GM23338 (cell line): Measurements from ENCODE around the gene TMEFF1. TPM values are rescaled to one million over a fixed set of nuclear protein-coding genes. Genes with fewer than 3 reads are reported as not detected.

Source experiments
- ATAC-seq: fragments of 200-7000 bp; cut with Tn5 transposase; 3 replicates; pipeline ENCODE4 v1.9.1; 2020
- DNase-seq: peaks from one replicate; pipeline ENCODE4 v3.0.0-alpha.2; 2015; ENCODE audit warnings: low spot score
- H2AFZ ChIP-seq: fragments of 200-600 bp; sonication (generic); 2 replicates; pipeline ENCODE4 v1.8.0; 2016; ENCODE audit warnings: antibody characterized with exemption, mild to moderate bottlenecking, moderate library complexity
- H3F3A ChIP-seq: fragments of 200-600 bp; sonication (generic); replicated peaks from 2 replicates; pipeline ENCODE4 v1.8.0; 2017; ENCODE audit warnings: antibody characterized with exemption, mixed run types, low read depth
- H3K27ac ChIP-seq: fragments of 200-600 bp; sonication (generic); 2 replicates; pipeline ENCODE4 v1.6.1; 2016; ENCODE audit warnings: low read depth
- H3K27me3 ChIP-seq: fragments of 200-600 bp; sonication (generic); 2 replicates; pipeline ENCODE4 v1.8.0; 2016; ENCODE audit warnings: mild to moderate bottlenecking, mixed run types, moderate library complexity; ENCODE audit not compliant: insufficient read depth
- H3K36me3 ChIP-seq: fragments of 200-600 bp; sonication (generic); 2 replicates; pipeline ENCODE4 v1.8.0; 2016; ENCODE audit warnings: mild to moderate bottlenecking; ENCODE audit not compliant: insufficient read depth
- H3K4me1 ChIP-seq: fragments of 200-600 bp; sonication (generic); 2 replicates; pipeline ENCODE4 v1.8.0; 2016; ENCODE audit warnings: mild to moderate bottlenecking, moderate library complexity; ENCODE audit not compliant: insufficient read depth
- H3K4me2 ChIP-seq: fragments of 200-600 bp; sonication (generic); 2 replicates; pipeline ENCODE4 v1.7.1; 2017; ENCODE audit warnings: mixed run types
- H3K4me3 ChIP-seq: fragments of 200-600 bp; sonication (generic); 2 replicates; pipeline ENCODE4 v1.6.1; 2016; ENCODE audit warnings: mixed run types
- H3K79me2 ChIP-seq: fragments of 200-600 bp; sonication (generic); replicated peaks from 2 replicates; pipeline ENCODE4 v1.8.0; 2017; ENCODE audit warnings: mild to moderate bottlenecking; ENCODE audit not compliant: insufficient read depth
- H3K9me2 ChIP-seq: fragments of 200-600 bp; sonication (generic); 2 replicates; pipeline ENCODE4 v1.8.0; 2017; ENCODE audit not compliant: insufficient read depth
- H4K20me1 ChIP-seq: fragments of 200-600 bp; sonication (generic); replicated peaks from 2 replicates; pipeline ENCODE4 v1.8.0; 2017; ENCODE audit warnings: mild to moderate bottlenecking; ENCODE audit not compliant: insufficient read depth
- H3K27ac Mint-ChIP-seq: 2 replicates; pipeline ENCODE4 v1.8.0; 2020; ENCODE audit warnings: inconsistent platforms, mild to moderate bottlenecking, moderate library complexity, mixed read lengths
- H3K27me3 Mint-ChIP-seq: 3 replicates; pipeline ENCODE4 v1.8.0; 2022; ENCODE audit warnings: low read depth, mild to moderate bottlenecking, moderate library complexity, mixed read lengths, inconsistent platforms; ENCODE audit not compliant: insufficient read depth, poor library complexity
- H3K36me3 Mint-ChIP-seq: 3 replicates; pipeline ENCODE4 v1.8.0; 2021; ENCODE audit warnings: low read depth, mild to moderate bottlenecking, inconsistent platforms, moderate library complexity, mixed read lengths
- H3K4me1 Mint-ChIP-seq: 3 replicates; pipeline ENCODE4 v1.8.0; 2020; ENCODE audit warnings: mild to moderate bottlenecking, inconsistent platforms, mixed read lengths
- H3K4me3 Mint-ChIP-seq: 3 replicates; pipeline ENCODE4 v1.8.0; 2021; ENCODE audit warnings: moderate library complexity, mild to moderate bottlenecking, inconsistent platforms, mixed read lengths
- H3K9me3 Mint-ChIP-seq: 3 replicates; pipeline ENCODE4 v1.8.0; 2020; ENCODE audit warnings: moderate library complexity, mild to moderate bottlenecking, inconsistent platforms, mixed read lengths
- CREB1 ChIP-seq: fragments of 250-450 bp; sonication (Bioruptor Pico); IDR thresholded peaks from 2 replicates; pipeline ENCODE4 v1.5.0; 2020; ENCODE audit warnings: low read depth, mild to moderate bottlenecking, moderate library complexity
- EZH2 ChIP-seq: fragments of 200-600 bp; sonication (generic); IDR thresholded peaks from one replicate; pipeline ENCODE4 v1.8.0; 2017; ENCODE audit warnings: antibody characterized with exemption, mild to moderate bottlenecking, low read depth; ENCODE audit not compliant: unreplicated experiment
- EZH2phosphoT487 ChIP-seq: fragments of 200-600 bp; sonication (generic); IDR thresholded peaks from one replicate; pipeline ENCODE4 v1.8.1; 2018; ENCODE audit warnings: antibody characterized with exemption; ENCODE audit not compliant: unreplicated experiment
- JUNB ChIP-seq: IDR thresholded peaks from one replicate; pipeline ENCODE4 v1.6.1; 2016; ENCODE audit warnings: antibody characterized with exemption; ENCODE audit not compliant: unreplicated experiment
- NANOG ChIP-seq: IDR thresholded peaks from 2 replicates; pipeline ENCODE4 v1.6.1; 2016; ENCODE audit warnings: antibody characterized with exemption, borderline replicate concordance
- POLR2AphosphoS5 ChIP-seq: IDR thresholded peaks from 2 replicates; pipeline ENCODE4 v1.6.1; 2016; ENCODE audit warnings: antibody characterized with exemption, low read depth
- STAT1 ChIP-seq: IDR thresholded peaks from one replicate; pipeline ENCODE4 v1.6.1; 2016; ENCODE audit warnings: antibody characterized with exemption; ENCODE audit not compliant: unreplicated experiment
- ZNF114 ChIP-seq: fragments of 250-450 bp; sonication (Bioruptor Pico); IDR thresholded peaks from 2 replicates; pipeline ENCODE4 v1.5.0; 2020; ENCODE audit warnings: mild to moderate bottlenecking, moderate library complexity
- ZNF331 ChIP-seq: fragments of 250-450 bp; sonication (Bioruptor Pico); IDR thresholded peaks from 2 replicates; pipeline ENCODE4 v1.5.0; 2020; ENCODE audit warnings: low read depth, mild to moderate bottlenecking, moderate library complexity
- polyA plus RNA-seq: library from polyadenylated mRNA; unstranded; fragments of >200 nt; fragmentation: Nextera tagmentation; extraction: Ambion mirVana; gene quantifications from 2 replicates; pipeline ENCODE4 v1.2.1, GENCODE V29; 2016
- total RNA-seq: library from RNA; depleted of rRNA; stranded (reverse); fragments of >200 nt; shearing (Covaris generic); gene quantifications from 2 replicates; pipeline ENCODE4 v1.2.3, GENCODE V29; 2014
- TF ChIP-seq, protein P1 (sequence below): IDR thresholded peaks from 2 replicates; pipeline ENCODE4 v1.6.1; 2016; ENCODE audit warnings: antibody characterized with exemption
- TF ChIP-seq, protein P2 (sequence below), 2 experiments: fragments of 200-600 bp in 1 of 2; sonication (generic) in 1 of 2; conservative IDR thresholded peaks; 2 replicates each; pipeline versions ENCODE4 v1.5.1 to v1.6.1; 2016 to 2017; ENCODE audit warnings: antibody characterized with exemption in 2 of 2, low read depth in 2 of 2, mild to moderate bottlenecking in 2 of 2, moderate library complexity in 1 of 2
- TF ChIP-seq, protein P3 (sequence below): IDR thresholded peaks from one replicate; pipeline ENCODE4 v1.6.1; 2018; ENCODE audit warnings: antibody characterized with exemption; ENCODE audit not compliant: unreplicated experiment

TMEFF1 gene
- total and polyA plus RNA-seq, 2 experiments from 2014 or later: 6.6 to 85.2 TPM

DNA sequence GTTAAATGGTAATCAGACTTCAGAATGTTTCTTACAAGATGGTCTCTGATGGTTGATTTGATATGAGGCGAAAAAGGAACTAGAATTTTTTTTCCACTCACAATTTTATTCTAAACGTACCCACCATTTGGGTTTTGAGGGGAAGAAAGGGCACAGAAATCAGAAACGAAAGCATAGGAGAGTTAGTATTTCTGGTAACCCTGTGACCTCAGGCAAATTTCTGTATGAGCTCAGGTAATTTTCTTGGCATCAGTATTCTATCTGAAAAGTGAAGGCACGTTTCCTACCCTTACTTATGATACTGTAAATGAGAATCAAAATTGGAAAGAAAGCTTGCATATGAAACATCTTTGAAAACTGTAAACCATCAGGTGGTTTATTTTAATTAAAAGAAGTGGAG lies 26.5 kb downstream of the TMEFF1 start (continued):
- TF ChIP-seq, protein P1, sequence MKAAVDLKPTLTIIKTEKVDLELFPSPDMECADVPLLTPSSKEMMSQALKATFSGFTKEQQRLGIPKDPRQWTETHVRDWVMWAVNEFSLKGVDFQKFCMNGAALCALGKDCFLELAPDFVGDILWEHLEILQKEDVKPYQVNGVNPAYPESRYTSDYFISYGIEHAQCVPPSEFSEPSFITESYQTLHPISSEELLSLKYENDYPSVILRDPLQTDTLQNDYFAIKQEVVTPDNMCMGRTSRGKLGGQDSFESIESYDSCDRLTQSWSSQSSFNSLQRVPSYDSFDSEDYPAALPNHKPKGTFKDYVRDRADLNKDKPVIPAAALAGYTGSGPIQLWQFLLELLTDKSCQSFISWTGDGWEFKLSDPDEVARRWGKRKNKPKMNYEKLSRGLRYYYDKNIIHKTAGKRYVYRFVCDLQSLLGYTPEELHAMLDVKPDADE: no peak
- TF ChIP-seq EZH2 (no peak), NANOG (no peak), ZNF331 (no peak), POLR2AphosphoS5 (no peak), JUNB (no peak), STAT1 (no peak), CREB1 (no peak), EZH2phosphoT487 (no peak)
- TF ChIP-seq, protein P2, sequence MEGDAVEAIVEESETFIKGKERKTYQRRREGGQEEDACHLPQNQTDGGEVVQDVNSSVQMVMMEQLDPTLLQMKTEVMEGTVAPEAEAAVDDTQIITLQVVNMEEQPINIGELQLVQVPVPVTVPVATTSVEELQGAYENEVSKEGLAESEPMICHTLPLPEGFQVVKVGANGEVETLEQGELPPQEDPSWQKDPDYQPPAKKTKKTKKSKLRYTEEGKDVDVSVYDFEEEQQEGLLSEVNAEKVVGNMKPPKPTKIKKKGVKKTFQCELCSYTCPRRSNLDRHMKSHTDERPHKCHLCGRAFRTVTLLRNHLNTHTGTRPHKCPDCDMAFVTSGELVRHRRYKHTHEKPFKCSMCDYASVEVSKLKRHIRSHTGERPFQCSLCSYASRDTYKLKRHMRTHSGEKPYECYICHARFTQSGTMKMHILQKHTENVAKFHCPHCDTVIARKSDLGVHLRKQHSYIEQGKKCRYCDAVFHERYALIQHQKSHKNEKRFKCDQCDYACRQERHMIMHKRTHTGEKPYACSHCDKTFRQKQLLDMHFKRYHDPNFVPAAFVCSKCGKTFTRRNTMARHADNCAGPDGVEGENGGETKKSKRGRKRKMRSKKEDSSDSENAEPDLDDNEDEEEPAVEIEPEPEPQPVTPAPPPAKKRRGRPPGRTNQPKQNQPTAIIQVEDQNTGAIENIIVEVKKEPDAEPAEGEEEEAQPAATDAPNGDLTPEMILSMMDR (conservative IDR thresholded peaks at IDR 0.05; ENCODE audit: low read depth in 2 of 2): no peak
- TF ChIP-seq, protein P3, sequence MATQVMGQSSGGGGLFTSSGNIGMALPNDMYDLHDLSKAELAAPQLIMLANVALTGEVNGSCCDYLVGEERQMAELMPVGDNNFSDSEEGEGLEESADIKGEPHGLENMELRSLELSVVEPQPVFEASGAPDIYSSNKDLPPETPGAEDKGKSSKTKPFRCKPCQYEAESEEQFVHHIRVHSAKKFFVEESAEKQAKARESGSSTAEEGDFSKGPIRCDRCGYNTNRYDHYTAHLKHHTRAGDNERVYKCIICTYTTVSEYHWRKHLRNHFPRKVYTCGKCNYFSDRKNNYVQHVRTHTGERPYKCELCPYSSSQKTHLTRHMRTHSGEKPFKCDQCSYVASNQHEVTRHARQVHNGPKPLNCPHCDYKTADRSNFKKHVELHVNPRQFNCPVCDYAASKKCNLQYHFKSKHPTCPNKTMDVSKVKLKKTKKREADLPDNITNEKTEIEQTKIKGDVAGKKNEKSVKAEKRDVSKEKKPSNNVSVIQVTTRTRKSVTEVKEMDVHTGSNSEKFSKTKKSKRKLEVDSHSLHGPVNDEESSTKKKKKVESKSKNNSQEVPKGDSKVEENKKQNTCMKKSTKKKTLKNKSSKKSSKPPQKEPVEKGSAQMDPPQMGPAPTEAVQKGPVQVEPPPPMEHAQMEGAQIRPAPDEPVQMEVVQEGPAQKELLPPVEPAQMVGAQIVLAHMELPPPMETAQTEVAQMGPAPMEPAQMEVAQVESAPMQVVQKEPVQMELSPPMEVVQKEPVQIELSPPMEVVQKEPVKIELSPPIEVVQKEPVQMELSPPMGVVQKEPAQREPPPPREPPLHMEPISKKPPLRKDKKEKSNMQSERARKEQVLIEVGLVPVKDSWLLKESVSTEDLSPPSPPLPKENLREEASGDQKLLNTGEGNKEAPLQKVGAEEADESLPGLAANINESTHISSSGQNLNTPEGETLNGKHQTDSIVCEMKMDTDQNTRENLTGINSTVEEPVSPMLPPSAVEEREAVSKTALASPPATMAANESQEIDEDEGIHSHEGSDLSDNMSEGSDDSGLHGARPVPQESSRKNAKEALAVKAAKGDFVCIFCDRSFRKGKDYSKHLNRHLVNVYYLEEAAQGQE: no peak

DNA sequence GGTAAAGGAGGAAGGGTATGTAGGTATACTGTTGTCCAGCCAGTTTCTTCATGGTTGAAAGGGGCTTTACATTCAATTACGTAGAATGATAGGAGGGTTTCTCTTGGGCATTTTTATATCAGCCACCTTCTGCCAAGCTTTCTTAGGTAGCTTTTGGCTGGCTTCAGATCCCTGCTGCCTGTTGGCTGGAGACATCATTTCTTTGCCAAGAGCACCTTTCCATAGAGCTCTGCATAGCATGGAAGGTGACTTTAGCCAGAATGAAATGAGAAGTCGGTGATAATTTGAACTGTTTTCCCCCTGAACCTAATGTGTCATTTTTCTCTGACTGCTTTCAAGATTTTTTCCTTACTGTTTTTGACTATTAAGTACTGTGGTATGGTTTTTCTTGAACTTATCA lies 26.9 kb downstream of the TMEFF1 start:
- Histone ChIP-seq H3K36me3 (no peaks in the 10 kb centered on the region), H3F3A (no peaks in the 10 kb centered on the region), H3K4me1 (peaks cover 24% of the 10 kb centered on the region), H3K4me2 (no peak overlapping the region), H3K79me2 (peaks cover 64% of the 10 kb centered on the region), H3K9me2 (no peaks in the 10 kb centered on the region), H4K20me1 (peaks cover 19% of the 10 kb centered on the region), H3K27me3 (no peaks in the 10 kb centered on the region), H2AFZ (no peak overlapping the region), H3K27ac (no peak overlapping the region; the same call in 1 of the 2 replicates), H3K4me3 (no peak overlapping the region)
- H3K4me1 Mint-ChIP-seq: peaks cover 29% of the 10 kb centered on the region
- H3K4me3 Mint-ChIP-seq: no peak overlapping the region
- TF ChIP-seq ZNF331 (no peak), ZNF114 (CRISPR knock-in tag) (no peak), STAT1 (no peak), JUNB (no peak), CREB1 (no peak), POLR2AphosphoS5 (no peak)
- TF ChIP-seq, protein P2 (conservative IDR thresholded peaks at IDR 0.05; ENCODE audit: low read depth in 2 of 2): no peak
- peaks cover 22% of the 10 kb centered on the region; the same call in 2 of the 3 replicates for H3K36me3 Mint-ChIP-seq
- ATAC-seq (no peak), DNase-seq (no peak)
- H3K27ac Mint-ChIP-seq: no peak overlapping the region; the same call in 1 of the 2 replicates
- no peaks in the 10 kb centered on the region for H3K9me3 Mint-ChIP-seq
- no peaks in the 10 kb centered on the region for H3K27me3 Mint-ChIP-seq
